Measurements from ENCODE around the gene FABP3. TPM values are rescaled to one million over a fixed set of nuclear protein-coding genes. Genes with fewer than 3 reads are reported as not detected.

FABP3 gene
- total and polyA plus RNA-seq, 2 of the 13 experiments (the other 11 are each of a cell fraction or from before 2014, with no cell fraction given) = 0.21 to 0.24 TPM

GRCh38 chr1:31326461-31326860 lies 46.4 kb downstream of the FABP3 start:
- FAIRE-seq (no peak), ATAC-seq (no peak), DNase-seq (ENCODE audit: low spot score) (no peak)
- Histone ChIP-seq H2AFZ (ENCODE audit: low read length) (no peak overlapping the region), H3K4me3 (replicated peaks in 1 of 3; ENCODE audit: insufficient read depth in 1 of 3, low read depth in 2 of 3, low read length in 3 of 3) (no peak overlapping the region), H4K20me1 (ENCODE audit: insufficient read depth, low read length) (no peaks in the 10 kb centered on the region), H3K79me2 (ENCODE audit: insufficient read depth, low read length) (no peaks in the 10 kb centered on the region), H3K27ac (ENCODE audit: extremely low read length, insufficient read depth, low read length) (no peak overlapping the region), H3K4me2 (ENCODE audit: low read depth, low read length) (no peak overlapping the region), H3K4me1 (ENCODE audit: insufficient read depth, low read length) (no peaks in the 10 kb centered on the region), H3K9me3 (ENCODE audit: low read length) (no peaks in the 10 kb centered on the region), H3K27me3 (ENCODE audit: control insufficient read depth in 1 of 2, insufficient read depth in 2 of 2, low read length in 2 of 2) (no peaks in the 10 kb centered on the region), H3K9ac (ENCODE audit: insufficient read depth, low read depth, low read length) (no peak overlapping the region), H3K36me3 (replicated peaks in 1 of 2; ENCODE audit: control insufficient read depth in 1 of 2, insufficient read depth in 2 of 2, low read length in 2 of 2) (peaks cover 0 to 6% of the 10 kb centered on the region in 2 experiments; a peak in 1 of 5 replicates)
- ChIA-PET CTCF (ENCODE audit: low intra/inter-chr PET ratio, low total read pairs) (no interaction called here), POLR2A (interaction anchor here (1.2 kb wide), 1 partner anchor 30 kb away, joined by 3 read pairs; the partner anchor contains the start of genes SNRNP40 and ZCCHC17)
- no TSS peak for BruUV-seq (replicated peaks)
- 96% methylated on average over 1 of the region's 1 CpG for WGBS (ENCODE audit: low lambda C conversion rate)
- in situ Hi-C loops (cut with HindIII; ENCODE audit: extremely low pct_ligation_motif_present, low pct_unique_long_range_greater_than_20kb) (loop anchor here (5.0 kb wide), 1 partner anchor 139 kb away; no protein-coding TSS in a partner anchor), intact Hi-C loops (cut with micrococcal nuclease; ENCODE audit: unreplicated experiment) (no loop called here)
- TF ChIP-seq KLF9 (CRISPR knock-in tag; IDR thresholded peaks at IDR 0.05; ENCODE audit: low read depth) (no peak), ZSCAN30 (CRISPR knock-in tag; IDR thresholded peaks at IDR 0.05) (no peak), KLF11 (CRISPR knock-in tag; IDR thresholded peaks at IDR 0.05) (no peak)

- DNase-seq (ENCODE audit: low spot score) = no peak
- H3K79me2 ChIP-seq (ENCODE audit: insufficient read depth, low read length) = no peaks in the 10 kb centered on the region
- POLR2A ChIA-PET = no interaction called here
- no peak overlapping the region for H3K4me3 ChIP-seq (replicated peaks in 1 of 3; ENCODE audit: insufficient read depth in 1 of 3, low read depth in 2 of 3, low read length in 3 of 3)
- TF ChIP-seq HIVEP1 (CRISPR knock-in tag; IDR thresholded peaks at IDR 0.05) = no peak
- TF ChIP-seq ZSCAN12 (CRISPR knock-in tag; IDR thresholded peaks at IDR 0.05) = no peak
- TF ChIP-seq MAFK (conservative IDR thresholded peaks at IDR 0.05 in 1 of 2, IDR thresholded peaks at IDR 0.05 in 1 of 2; ENCODE audit: low read length in 2 of 2) = no peak
- TF ChIP-seq SPEN (CRISPR knock-in tag; IDR thresholded peaks at IDR 0.05; ENCODE audit: low read depth) = no peak
- no peak for TF ChIP-seq ZBTB42 (CRISPR knock-in tag; IDR thresholded peaks at IDR 0.05)
- no peak for TF ChIP-seq ZNF790 (CRISPR knock-in tag; IDR thresholded peaks at IDR 0.05; ENCODE audit: borderline replicate concordance)
- TF ChIP-seq SIX1 (CRISPR knock-in tag; IDR thresholded peaks at IDR 0.05; ENCODE audit: borderline replicate concordance) = no peak
- TF ChIP-seq HNF1B (CRISPR knock-in tag; IDR thresholded peaks at IDR 0.05) = no peak
- TF ChIP-seq THAP7 (CRISPR knock-in tag; IDR thresholded peaks at IDR 0.05) = no peak
- no peak for TF ChIP-seq ZNF784 (CRISPR knock-in tag; IDR thresholded peaks at IDR 0.05; ENCODE audit: borderline replicate concordance)
- no peak for TF ChIP-seq MED13 (CRISPR knock-in tag; IDR thresholded peaks at IDR 0.05)
- FAIRE-seq = no peak
- H3K36me3 ChIP-seq (replicated peaks in 1 of 2; ENCODE audit: control insufficient read depth in 1 of 2, insufficient read depth in 2 of 2, low read length in 2 of 2) = peaks cover 0 to 19% of the 10 kb centered on the region in 2 experiments; a peak in 3 of 5 replicates
- 95% methylated on average over 3 of the region's 3 CpGs for WGBS (ENCODE audit: low lambda C conversion rate)
- CTCF ChIA-PET (ENCODE audit: low intra/inter-chr PET ratio, low total read pairs) = no interaction called here
- no peak overlapping the region for H3K4me2 ChIP-seq (ENCODE audit: low read depth, low read length)
- H3K9ac ChIP-seq (ENCODE audit: insufficient read depth, low read depth, low read length) = no peak overlapping the region
- H3K4me1 ChIP-seq (ENCODE audit: insufficient read depth, low read length) = no peaks in the 10 kb centered on the region
- no peak overlapping the region for H3K27ac ChIP-seq (ENCODE audit: extremely low read length, insufficient read depth, low read length)
- no peaks in the 10 kb centered on the region for H4K20me1 ChIP-seq (ENCODE audit: insufficient read depth, low read length)
- no peak overlapping the region for H2AFZ ChIP-seq (ENCODE audit: low read length)
- no TSS peak for BruUV-seq (replicated peaks)
- intact Hi-C loops (cut with micrococcal nuclease; ENCODE audit: unreplicated experiment) (no loop called here), in situ Hi-C loops (cut with HindIII; ENCODE audit: extremely low pct_ligation_motif_present, low pct_unique_long_range_greater_than_20kb) (loop anchor here (5.0 kb wide), 1 partner anchor 138 kb away; no protein-coding TSS in a partner anchor)
- no peak for ATAC-seq
- no peaks in the 10 kb centered on the region for H3K27me3 ChIP-seq (ENCODE audit: control insufficient read depth in 1 of 2, insufficient read depth in 2 of 2, low read length in 2 of 2)
- no peaks in the 10 kb centered on the region for H3K9me3 ChIP-seq (ENCODE audit: low read length)
These were observed 47.9 kb downstream of the FABP3 start for GRCh38 chr1:31324992-31325391.
